GM19035 (cell line): ENCODE data around the gene EGR1.

Source experiments
- ATAC-seq: cut with Tn5 transposase; IDR thresholded peaks from one replicate; pipeline ENCODE4 v1.9.1; 2021; ENCODE audit not compliant: unreplicated experiment

EGR1 gene

GRCh38 chr5:138465261-138466124 lies at the start of gene EGR1:
TSS of gene EGR1 (plus strand) at chr5:138465479. CDS start at chr5:138465762, 283 bp downstream.
- peak; percentile 61 for ATAC-seq

GRCh38 chr5:138418444-138418843 lies 46.8 kb upstream of the EGR1 start:
- no peak for ATAC-seq

GRCh38 chr5:138425079-138425478 lies 40.2 kb upstream of the EGR1 start:
- ATAC-seq = no peak

DNA sequence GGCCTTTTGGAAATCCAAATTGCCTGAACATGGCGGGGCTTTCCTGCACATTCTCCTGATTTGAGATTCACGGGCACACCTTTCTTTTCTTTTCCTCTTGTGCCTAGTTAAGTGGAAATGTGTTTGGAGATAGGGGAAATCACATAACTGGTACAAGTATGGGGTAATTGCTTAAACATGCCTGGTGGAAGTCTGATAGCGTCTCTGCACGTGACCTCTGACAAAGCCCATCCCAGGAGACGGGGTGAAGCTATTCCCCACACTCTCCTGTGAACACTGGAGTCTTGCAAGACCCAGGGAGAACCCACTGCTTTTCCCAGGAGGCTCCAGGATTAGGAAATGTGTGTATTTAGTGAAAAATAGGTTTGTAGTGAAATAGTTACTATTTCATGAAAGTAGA lies 29.3 kb upstream of the EGR1 start:
- ATAC-seq = no peak

GRCh38 chr5:138438003-138438723 lies 27.1 kb upstream of the EGR1 start:
- ATAC-seq = no peak

GRCh38 chr5:138438724-138439476 lies 26.4 kb upstream of the EGR1 start, which contains the start of gene REEP2:
TSS of gene REEP2 (plus strand) at chr5:138439057. CDS start at chr5:138439209, 152 bp downstream.
- ATAC-seq = no peak

- no peak for ATAC-seq
These were observed 25.7 kb upstream of the EGR1 start for GRCh38 chr5:138439477-138440158.

GRCh38 chr5:138440159-138441073 lies 24.9 kb upstream of the EGR1 start:
- ATAC-seq = no peak

DNA sequence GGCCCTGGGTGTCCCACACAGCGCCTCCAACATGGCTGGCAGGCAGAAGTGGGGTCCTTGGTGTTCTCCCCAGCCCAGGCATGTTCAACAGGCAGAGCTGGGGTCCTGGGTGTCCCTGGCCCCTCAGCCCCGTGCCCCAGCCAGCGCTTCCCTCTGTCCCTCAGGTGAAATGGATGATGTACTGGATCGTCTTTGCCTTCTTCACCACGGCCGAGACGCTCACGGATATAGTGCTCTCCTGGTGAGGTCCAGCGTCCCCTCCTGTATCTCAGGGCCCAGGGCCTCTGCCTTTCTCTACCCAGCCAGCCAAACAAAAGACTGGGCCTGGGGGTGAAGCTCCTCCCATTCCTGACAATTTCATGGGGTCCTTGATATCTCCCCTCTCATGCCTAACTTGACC lies 24.1 kb upstream of the EGR1 start:
- no peak for ATAC-seq

DNA sequence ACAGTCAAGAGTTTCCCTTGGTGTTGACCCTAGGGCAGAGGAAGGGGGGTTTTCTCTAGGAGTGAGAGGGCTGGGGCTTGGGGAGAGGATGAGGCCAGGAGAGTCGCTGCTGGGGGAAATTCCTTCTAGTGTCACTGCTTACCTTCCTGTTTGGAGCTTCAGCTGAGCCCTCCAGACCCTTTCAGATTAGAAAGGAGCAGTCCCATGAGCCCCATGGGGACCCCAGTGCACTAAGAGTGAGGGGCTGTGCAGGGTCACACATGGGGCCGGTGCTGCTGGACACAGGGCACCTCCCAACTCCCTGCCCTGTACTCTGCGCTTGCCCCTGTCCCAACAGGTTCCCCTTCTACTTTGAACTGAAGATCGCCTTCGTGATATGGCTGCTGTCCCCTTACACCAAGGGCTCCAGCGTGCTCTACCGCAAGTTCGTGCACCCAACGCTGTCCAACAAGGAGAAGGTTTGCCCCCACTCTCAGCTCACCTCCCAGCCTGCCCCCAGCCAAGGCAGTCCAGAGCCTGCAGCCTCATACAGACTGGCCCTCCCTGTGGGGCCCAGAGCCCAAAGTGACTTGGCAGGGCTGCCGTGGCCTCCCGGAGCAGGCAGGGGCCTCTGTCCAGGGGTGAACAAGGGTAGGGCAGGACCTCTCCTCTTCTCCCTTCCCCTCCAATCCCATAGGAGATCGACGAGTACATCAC lies 21.1 kb upstream of the EGR1 start:
- ATAC-seq = no peak

GRCh38 chr5:138444774-138445546 lies 20.3 kb upstream of the EGR1 start:
- ATAC-seq = no peak

GRCh38 chr5:138445547-138446271 lies 19.6 kb upstream of the EGR1 start:
- no peak for ATAC-seq

DNA sequence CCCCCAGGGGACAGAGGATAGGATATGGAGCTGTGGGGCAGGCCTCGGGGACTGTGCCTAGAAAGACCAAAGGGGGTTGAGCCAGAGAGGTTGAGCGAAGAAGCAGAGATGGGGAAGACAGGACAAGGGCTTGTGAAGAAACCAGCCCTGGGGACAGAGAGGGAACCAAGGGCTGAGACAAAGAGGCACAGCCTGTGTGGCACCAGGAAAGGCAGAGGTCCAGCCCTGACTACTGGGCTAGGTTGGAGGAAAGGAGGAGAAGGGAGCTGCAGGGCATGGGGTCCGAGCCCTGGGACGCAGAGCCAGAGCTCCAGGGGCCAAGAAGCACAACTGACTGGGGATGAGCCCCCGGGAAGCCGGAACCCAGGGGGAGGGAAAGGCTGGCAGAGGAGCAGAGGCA lies 17.2 kb upstream of the EGR1 start:
- no peak for ATAC-seq

DNA sequence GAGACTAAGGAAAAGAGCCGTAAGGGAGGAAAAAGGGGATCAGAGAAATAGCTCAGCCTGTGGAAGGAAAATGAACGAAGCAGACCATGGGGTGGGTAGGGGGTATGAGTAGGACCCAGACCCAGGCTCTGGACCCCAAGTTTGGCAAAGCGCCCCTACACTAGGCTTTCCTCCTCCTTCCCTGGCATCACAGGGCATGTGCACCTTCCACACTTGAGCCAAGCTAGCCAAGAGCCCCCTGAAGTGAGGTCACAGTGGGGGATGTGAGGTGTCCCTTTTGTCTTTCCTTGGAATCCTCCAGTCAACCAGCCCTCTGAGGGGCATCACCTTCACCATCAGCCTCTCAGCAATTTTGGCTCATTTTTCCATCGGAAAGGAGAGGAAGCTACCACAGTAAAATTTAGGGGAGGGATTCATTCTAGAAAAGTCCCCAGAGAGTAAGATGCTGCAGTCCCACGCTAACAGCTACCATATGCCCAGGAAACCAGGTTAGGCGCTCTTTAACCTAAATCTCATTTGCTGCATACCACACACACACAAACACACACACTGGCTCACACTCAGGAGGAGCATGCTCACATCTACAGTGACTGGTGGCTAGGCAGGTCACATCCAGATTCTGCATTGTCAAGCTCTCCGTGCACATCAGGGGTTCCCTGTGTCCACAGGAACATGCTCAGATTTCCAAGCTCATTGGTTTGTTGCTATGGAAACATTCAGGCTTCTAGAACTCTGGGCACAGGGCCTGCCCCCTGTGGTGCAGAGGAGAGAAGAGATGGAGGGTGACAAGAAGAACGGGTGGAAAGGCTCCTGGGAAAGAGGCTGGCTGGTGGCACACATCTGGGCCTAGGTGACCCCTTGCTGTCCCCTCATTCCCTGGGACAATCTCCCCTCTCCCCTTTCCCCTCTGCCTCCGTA lies 16.5 kb upstream of the EGR1 start:
- ATAC-seq = no peak

GRCh38 chr5:138449501-138450239 lies 15.6 kb upstream of the EGR1 start:
- ATAC-seq = peak; percentile 88

GRCh38 chr5:138450971-138451370 lies 14.3 kb upstream of the EGR1 start:
- no peak for ATAC-seq
